GM18505 (cell line): ENCODE data around the gene FSTL1.

Experiments
- ATAC-seq: cut with Tn5 transposase; IDR thresholded peaks from one replicate; pipeline ENCODE4 v1.9.1; 2021; ENCODE audit not compliant: unreplicated experiment
- POLR2A ChIP-seq: IDR thresholded peaks from 4 replicates; pipeline ENCODE4 v1.6.1; 2011; ENCODE audit warnings: borderline replicate concordance; ENCODE audit not compliant: insufficient read depth, insufficient read length; ENCODE audit errors: extremely low read depth

The FSTL1 gene

GRCh38 chr3:120473896-120474675, 23.3 kb upstream of the FSTL1 start:
- no peak for ATAC-seq
- TF ChIP-seq POLR2A, result no peak

GRCh38 chr3:120473389-120473788, 22.6 kb upstream of the FSTL1 start:
- ATAC-seq, result no peak
- no peak for TF ChIP-seq POLR2A

GRCh38 chr3:120472121-120472844, 21.5 kb upstream of the FSTL1 start:
- no peak for ATAC-seq
- TF ChIP-seq POLR2A, result no peak

- TF ChIP-seq POLR2A, result no peak
- no peak for ATAC-seq
These were observed 20.9 kb upstream of the FSTL1 start for GRCh38 chr3:120471643-120472042.

- TF ChIP-seq POLR2A, result no peak
- ATAC-seq, result no peak
These were observed 20.1 kb upstream of the FSTL1 start for GRCh38 chr3:120470870-120471269.

- ATAC-seq, result no peak
- TF ChIP-seq POLR2A, result no peak
These were observed 19.1 kb upstream of the FSTL1 start for GRCh38 chr3:120469882-120470301.

GRCh38 chr3:120469440-120469839, 18.6 kb upstream of the FSTL1 start:
- ATAC-seq, result no peak
- TF ChIP-seq POLR2A, result no peak

- no peak for TF ChIP-seq POLR2A
- ATAC-seq, result no peak
These were observed 18.0 kb upstream of the FSTL1 start for GRCh38 chr3:120468635-120469295.

GRCh38 chr3:120462409-120462959, 11.7 kb upstream of the FSTL1 start:
- no peak for ATAC-seq
- TF ChIP-seq POLR2A, result no peak

- ATAC-seq, result no peak
- TF ChIP-seq POLR2A, result no peak
These were observed 10.6 kb upstream of the FSTL1 start for GRCh38 chr3:120461416-120461815.

GRCh38 chr3:120460862-120461261, 10.1 kb upstream of the FSTL1 start:
- no peak for ATAC-seq
- TF ChIP-seq POLR2A, result no peak

- no peak for TF ChIP-seq POLR2A
These were observed 9.5 kb upstream of the FSTL1 start for GRCh38 chr3:120460181-120460790.

GRCh38 chr3:120459196-120459595, 8.4 kb upstream of the FSTL1 start:
- no peak for TF ChIP-seq POLR2A
- ATAC-seq, result no peak

More at GRCh38 chr3:120460181-120460790, 9.5 kb upstream of the FSTL1 start:
- ATAC-seq, result no peak
